GM15510 (cell line): ENCODE results near the gene ZBTB43.

ENCODE experiments used
- POLR2A ChIP-seq: IDR thresholded peaks from 3 replicates; pipeline ENCODE4 v1.6.1; 2011; ENCODE audit warnings: borderline replicate concordance; ENCODE audit not compliant: insufficient read length; ENCODE audit errors: extremely low read depth

Gene ZBTB43

GRCh38 chr9:126784401-126784800 lies 20.4 kb upstream of the ZBTB43 start:
- no peak for TF ChIP-seq POLR2A

- no peak for TF ChIP-seq POLR2A
Measured at GRCh38 chr9:126788046-126788445, 16.8 kb upstream of the ZBTB43 start.

- no peak for TF ChIP-seq POLR2A
Measured at GRCh38 chr9:126788634-126789349, 16.0 kb upstream of the ZBTB43 start.

- no peak for TF ChIP-seq POLR2A
Measured at GRCh38 chr9:126790561-126790960, 14.3 kb upstream of the ZBTB43 start.

GRCh38 chr9:126791406-126792230 lies 13.2 kb upstream of the ZBTB43 start:
- no peak for TF ChIP-seq POLR2A

GRCh38 chr9:126793686-126794417 lies 11.0 kb upstream of the ZBTB43 start:
- TF ChIP-seq POLR2A = no peak

- no peak for TF ChIP-seq POLR2A
Measured at GRCh38 chr9:126794441-126794840, 10.4 kb upstream of the ZBTB43 start.

GRCh38 chr9:126796758-126797157 lies 8.1 kb upstream of the ZBTB43 start:
- no peak for TF ChIP-seq POLR2A

- no peak for TF ChIP-seq POLR2A
Measured at GRCh38 chr9:126797903-126798302, 6.9 kb upstream of the ZBTB43 start.

GRCh38 chr9:126799034-126799433 lies 5.8 kb upstream of the ZBTB43 start:
- no peak for TF ChIP-seq POLR2A

- no peak for TF ChIP-seq POLR2A
Measured at GRCh38 chr9:126802318-126803059, 2.4 kb upstream of the ZBTB43 start.

- TF ChIP-seq POLR2A = no peak
Measured at GRCh38 chr9:126804198-126804695, 593 bp upstream of the ZBTB43 start.

GRCh38 chr9:126805554-126806262 lies 868 bp downstream of the ZBTB43 start:
- no peak for TF ChIP-seq POLR2A

GRCh38 chr9:126806336-126806735 lies 1.5 kb downstream of the ZBTB43 start:
- TF ChIP-seq POLR2A = no peak
